ENCODE results near the gene ST3GAL4.

Gene ST3GAL4

DNA sequence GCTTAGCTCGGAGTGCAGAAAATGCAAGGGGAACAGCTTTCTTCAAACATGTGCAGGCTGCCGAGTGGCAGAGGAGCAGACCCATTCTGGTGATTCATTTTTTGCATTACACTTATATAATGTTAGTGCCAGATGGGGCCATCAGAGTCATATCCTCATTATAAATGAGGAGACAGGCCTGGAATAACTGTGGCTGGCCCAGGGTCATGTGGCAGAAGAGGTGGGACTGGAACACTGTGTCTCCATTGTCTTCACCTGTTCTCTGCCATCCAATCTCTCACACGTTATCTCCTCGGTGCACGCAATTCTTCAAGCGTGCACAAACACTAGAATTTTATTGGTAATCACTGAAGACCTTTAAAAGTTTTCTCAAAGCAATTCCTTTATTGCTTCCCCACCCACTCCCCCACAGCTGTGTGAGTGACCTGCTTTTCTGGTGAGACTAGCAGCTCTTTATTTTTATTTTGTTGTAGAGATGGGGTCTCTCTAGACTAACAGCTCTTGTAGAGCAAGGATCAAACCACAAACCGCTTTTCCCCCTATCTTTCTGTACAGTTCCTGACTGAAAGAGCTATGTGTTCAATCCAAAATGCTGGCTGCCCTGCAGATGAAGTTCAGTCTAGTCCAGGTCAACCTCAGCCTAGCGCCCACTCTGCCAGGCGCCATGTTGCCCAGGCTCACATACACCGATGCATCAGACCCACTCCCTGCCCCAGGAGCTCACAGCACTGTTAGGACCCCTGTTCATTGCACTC lies 75.3 kb downstream of the ST3GAL4 start:
- Histone ChIP-seq H3K27me3 (ENCODE audit: insufficient read depth, low read length, poor library complexity, severe bottlenecking) (no peaks in the 10 kb centered on the region), H2AFZ (ENCODE audit: low read length) (no peak overlapping the region), H3K36me3 (ENCODE audit: insufficient read depth, low read length) (no peaks in the 10 kb centered on the region), H3K79me2 (ENCODE audit: insufficient read depth, low read length) (no peaks in the 10 kb centered on the region), H3K9me2 (replicated peaks; ENCODE audit: low read depth, low read length) (no peaks in the 10 kb centered on the region), H3K4me1 (ENCODE audit: insufficient read depth, low read length, poor library complexity, severe bottlenecking) (peaks cover 66% of the 10 kb centered on the region), H3K4me2 (ENCODE audit: low read depth, low read length, poor library complexity, severe bottlenecking) (peak overlapping the region; percentile 34), H3K9ac (ENCODE audit: low read depth, low read length, poor library complexity, severe bottlenecking) (peak overlapping the region; percentile 20), H4K20me1 (ENCODE audit: insufficient read depth, low read length, poor library complexity, severe bottlenecking) (no peaks in the 10 kb centered on the region), H3F3A (ENCODE audit: low read depth) (no peaks in the 10 kb centered on the region), H3K9me3 (ENCODE audit: insufficient read depth, low read depth, low read length) (no peaks in the 10 kb centered on the region), H3K4me3 (ENCODE audit: low read length, poor library complexity, severe bottlenecking) (no peak overlapping the region)
- TF ChIP-seq EZH2phosphoT487 (IDR thresholded peaks at IDR 0.05; ENCODE audit: borderline replicate concordance): no peak
- no peak for TF ChIP-seq CTCF (conservative IDR thresholded peaks at IDR 0.05; ENCODE audit: low read length)

- Histone ChIP-seq H3K4me3 (ENCODE audit: low read length, poor library complexity, severe bottlenecking) (no peak overlapping the region), H3K4me1 (ENCODE audit: insufficient read depth, low read length, poor library complexity, severe bottlenecking) (peaks cover 58% of the 10 kb centered on the region), H3K36me3 (ENCODE audit: insufficient read depth, low read length) (no peaks in the 10 kb centered on the region), H3K79me2 (ENCODE audit: insufficient read depth, low read length) (no peaks in the 10 kb centered on the region), H3F3A (ENCODE audit: low read depth) (no peaks in the 10 kb centered on the region), H4K20me1 (ENCODE audit: insufficient read depth, low read length, poor library complexity, severe bottlenecking) (no peaks in the 10 kb centered on the region), H3K9me2 (replicated peaks; ENCODE audit: low read depth, low read length) (no peaks in the 10 kb centered on the region), H3K27me3 (ENCODE audit: insufficient read depth, low read length, poor library complexity, severe bottlenecking) (no peaks in the 10 kb centered on the region), H2AFZ (ENCODE audit: low read length) (no peak overlapping the region), H3K9ac (ENCODE audit: low read depth, low read length, poor library complexity, severe bottlenecking) (peak overlapping the region; percentile 5), H3K4me2 (ENCODE audit: low read depth, low read length, poor library complexity, severe bottlenecking) (peak overlapping the region; percentile 34), H3K9me3 (ENCODE audit: insufficient read depth, low read depth, low read length) (no peaks in the 10 kb centered on the region)
- TF ChIP-seq CTCF (conservative IDR thresholded peaks at IDR 0.05; ENCODE audit: low read length): no peak
- no peak for TF ChIP-seq EZH2phosphoT487 (IDR thresholded peaks at IDR 0.05; ENCODE audit: borderline replicate concordance)
Observed at GRCh38 chr11:126431401-126432064, 76.0 kb downstream of the ST3GAL4 start.

- Histone ChIP-seq H3K27me3 (ENCODE audit: insufficient read depth, low read length, poor library complexity, severe bottlenecking) (no peaks in the 10 kb centered on the region), H3K36me3 (ENCODE audit: insufficient read depth, low read length) (no peaks in the 10 kb centered on the region; the same call in 1 of the 2 replicates), H4K20me1 (ENCODE audit: insufficient read depth, low read length, poor library complexity, severe bottlenecking) (no peaks in the 10 kb centered on the region), H3K9me3 (ENCODE audit: insufficient read depth, low read depth, low read length) (no peaks in the 10 kb centered on the region), H3K9ac (ENCODE audit: low read depth, low read length, poor library complexity, severe bottlenecking) (peak overlapping the region; percentile 5), H3F3A (ENCODE audit: low read depth) (no peaks in the 10 kb centered on the region), H3K4me3 (ENCODE audit: low read length, poor library complexity, severe bottlenecking) (no peak overlapping the region), H3K4me1 (ENCODE audit: insufficient read depth, low read length, poor library complexity, severe bottlenecking) (peaks cover 53% of the 10 kb centered on the region), H3K79me2 (ENCODE audit: insufficient read depth, low read length) (no peaks in the 10 kb centered on the region), H3K4me2 (ENCODE audit: low read depth, low read length, poor library complexity, severe bottlenecking) (no peak overlapping the region), H2AFZ (ENCODE audit: low read length) (no peak overlapping the region), H3K9me2 (replicated peaks; ENCODE audit: low read depth, low read length) (no peaks in the 10 kb centered on the region)
- TF ChIP-seq CTCF (conservative IDR thresholded peaks at IDR 0.05; ENCODE audit: low read length) (no peak), EZH2phosphoT487 (IDR thresholded peaks at IDR 0.05; ENCODE audit: borderline replicate concordance) (no peak)
Observed at GRCh38 chr11:126432065-126432461, 76.6 kb downstream of the ST3GAL4 start.
